GM11168 (cell line): ENCODE data around the gene SLA2.
"Not testable (repeated sequence)": the region's sequence is repeated elsewhere in the genome, so short reads cannot be mapped to it uniquely, and the experiment has no call there.

ENCODE experiments used
- in situ Hi-C: fragments of 300-500 bp; cut with MboI; formaldehyde crosslinking; loops from one replicate; pipeline ENCODE4 v1.12.0; 2022; ENCODE audit warnings: low sequenced_read_pairs; ENCODE audit not compliant: unreplicated experiment

Gene SLA2

DNA sequence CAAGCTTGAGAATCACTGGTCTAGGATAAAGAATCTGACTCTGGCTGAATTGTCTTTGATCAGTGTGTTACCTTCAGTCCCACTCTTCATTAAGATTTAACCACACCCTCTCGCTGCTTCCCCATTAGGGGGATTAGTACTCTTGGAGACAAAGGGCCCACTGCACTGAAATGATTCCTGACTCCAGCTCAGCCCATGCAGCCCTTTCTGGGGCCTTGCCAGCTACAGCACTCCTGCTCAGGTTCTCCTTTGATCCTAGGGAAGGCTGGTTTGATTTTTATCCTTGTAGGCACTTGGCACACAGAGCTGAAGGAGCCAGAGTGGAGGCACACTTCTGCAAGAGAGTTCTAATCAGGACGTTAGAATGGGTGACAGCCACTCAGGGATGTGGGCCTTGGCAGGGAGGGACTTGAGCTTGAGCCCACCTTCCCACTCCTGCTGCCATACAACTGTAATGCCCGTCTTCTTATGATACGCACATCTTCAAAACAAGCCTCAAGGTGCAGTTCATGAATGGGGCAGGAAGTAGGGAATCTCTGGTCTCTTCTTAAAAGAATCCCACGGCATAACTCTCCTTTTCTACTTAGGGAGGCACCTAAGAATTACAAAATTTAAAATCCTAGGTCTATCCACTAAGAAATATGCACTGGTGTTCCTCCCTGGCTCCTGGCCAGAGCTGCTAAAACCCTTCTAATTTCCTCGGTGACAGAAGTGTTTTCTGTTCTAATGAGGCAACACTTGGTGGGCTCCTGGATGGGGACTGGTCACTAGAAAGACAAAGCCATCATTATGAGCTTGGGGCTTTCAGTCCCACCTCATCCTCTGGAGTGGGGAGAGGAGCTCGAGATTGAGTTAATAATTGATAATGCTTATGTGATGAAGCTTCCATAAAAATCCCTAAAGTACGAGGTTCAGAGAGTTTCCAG, 1.5 kb upstream of the SLA2 start:
- in situ Hi-C loops = no loop called here

DNA sequence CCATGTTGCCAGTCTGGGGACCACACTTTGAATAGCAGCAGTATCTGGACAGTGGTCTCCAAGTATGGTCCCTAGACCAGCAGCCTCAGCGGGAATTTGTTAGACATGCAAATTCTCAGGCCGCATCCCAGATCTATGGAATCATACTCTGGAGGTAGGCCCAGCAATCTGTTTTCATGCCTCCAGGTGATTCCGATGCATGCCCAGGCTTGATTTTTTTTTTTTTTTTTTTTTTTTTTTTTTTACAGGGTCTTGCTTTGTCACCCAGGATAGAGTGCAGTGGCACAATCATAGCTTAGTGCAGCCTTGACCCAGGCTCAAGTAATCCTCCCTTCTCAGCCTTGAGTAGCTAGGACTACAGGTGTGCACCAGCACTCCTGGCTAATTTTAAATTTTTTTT, 682 bp upstream of the SLA2 start:
- in situ Hi-C loops = no loop called here

DNA sequence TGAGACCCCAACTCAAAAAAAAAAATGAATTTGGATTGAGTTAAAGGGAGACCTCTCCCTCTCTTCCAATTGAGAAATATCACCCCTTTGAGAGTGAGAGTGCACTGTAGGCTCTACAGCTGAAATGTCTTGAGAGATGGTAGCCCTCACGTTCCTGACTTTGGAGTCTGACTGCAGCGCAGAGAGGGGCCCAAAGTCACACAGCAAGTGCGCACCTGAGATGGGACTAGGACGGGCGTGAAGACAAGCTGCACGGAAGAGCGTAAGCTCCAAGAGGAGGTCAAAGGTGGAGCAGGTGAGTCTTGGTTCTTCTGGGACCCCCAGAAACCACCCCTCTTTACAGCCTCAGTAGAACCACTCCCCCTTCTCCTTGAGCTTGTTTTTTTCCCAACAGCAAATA, 643 bp downstream of the SLA2 start:
- in situ Hi-C loops = no loop called here

DNA sequence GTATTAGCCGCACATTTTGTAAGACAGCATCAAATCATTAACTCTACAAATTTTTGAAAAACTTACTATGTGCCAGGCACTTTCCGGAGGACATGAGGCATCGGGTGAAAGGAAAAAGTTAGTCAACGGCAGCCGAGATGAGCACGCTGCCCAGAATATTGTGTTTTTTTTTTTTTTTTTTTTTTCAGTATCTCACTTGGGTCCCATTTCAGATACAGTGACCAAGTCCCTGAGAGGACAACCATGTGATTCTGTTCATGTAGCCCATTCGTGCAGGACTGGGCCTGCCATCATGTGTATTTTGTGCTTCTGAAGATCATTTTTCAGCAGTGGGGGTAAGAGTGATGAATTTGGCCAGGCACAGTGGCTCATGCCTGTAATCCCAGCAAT, 1.3 kb downstream of the SLA2 start:
- in situ Hi-C loops = no loop called here

DNA sequence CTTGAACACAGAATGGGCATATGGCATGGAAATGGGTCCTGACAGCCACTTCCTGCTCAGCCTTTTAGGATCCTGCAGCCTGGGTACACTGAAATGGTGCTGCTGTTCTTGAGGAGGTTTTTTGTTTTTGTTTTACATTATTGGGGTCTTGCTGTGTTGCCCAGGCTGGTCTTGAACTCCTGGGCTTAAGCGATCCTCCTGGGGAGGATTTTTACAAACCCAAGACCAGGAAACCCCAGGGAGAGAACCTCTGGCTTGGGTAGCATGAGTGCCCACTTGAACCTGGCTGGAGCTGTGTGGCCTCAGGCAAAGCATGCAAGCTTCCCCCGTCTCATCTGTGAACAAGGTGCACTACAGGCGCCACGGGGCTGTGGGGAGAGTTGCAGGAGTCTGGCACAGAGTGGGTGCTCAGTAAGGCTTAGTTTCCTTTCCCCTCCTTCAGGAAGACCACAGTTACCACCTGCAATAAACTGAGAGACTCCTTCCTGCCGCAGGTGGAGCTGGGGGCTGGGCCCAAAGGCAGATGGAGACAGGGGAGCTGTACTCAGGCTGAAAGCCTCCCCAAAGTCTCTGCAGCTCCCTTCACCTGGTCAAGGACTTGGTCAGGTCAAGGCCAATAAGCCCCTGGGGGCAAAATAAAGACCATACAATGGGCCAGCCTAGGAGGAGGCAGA, 1.8 kb downstream of the SLA2 start:
- in situ Hi-C loops = no loop called here

DNA sequence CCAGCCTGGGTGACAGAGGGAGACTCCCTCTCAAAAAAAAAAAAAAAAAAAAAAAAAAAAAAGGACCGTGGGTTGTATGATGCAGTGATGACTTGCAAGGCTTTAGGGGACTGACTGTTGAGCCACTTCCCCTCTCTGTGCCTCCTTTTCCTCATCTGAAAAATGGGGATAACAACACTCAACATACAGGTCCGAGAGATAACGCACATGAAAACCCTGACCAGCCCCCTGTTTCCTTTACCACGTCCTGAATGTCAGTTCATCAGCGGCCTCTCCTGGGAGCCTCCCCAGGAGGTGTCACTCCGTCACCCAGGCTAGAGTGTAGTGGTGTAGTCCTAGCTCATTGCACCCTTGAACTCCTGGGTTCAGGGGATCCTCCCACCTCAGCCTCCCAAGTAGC, 3.9 kb downstream of the SLA2 start:
- in situ Hi-C loops = no loop called here

DNA sequence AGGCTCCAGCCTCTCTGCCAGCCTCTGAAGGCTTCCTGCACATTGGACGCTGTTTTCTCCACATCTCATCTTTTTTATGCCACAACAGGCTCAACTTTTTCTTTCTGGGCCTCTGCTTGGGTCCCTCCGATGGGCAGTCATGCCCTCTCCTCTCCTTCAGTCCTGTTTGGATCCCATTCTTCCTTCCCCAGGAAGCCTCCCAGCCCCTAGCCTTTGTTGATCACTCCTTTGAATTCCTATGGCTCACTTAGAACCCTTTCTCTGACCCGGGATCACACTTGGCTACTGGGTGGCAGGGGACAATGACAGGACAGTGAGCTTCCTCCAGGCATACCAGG, 4.5 kb downstream of the SLA2 start:
- in situ Hi-C loops = no loop called here

DNA sequence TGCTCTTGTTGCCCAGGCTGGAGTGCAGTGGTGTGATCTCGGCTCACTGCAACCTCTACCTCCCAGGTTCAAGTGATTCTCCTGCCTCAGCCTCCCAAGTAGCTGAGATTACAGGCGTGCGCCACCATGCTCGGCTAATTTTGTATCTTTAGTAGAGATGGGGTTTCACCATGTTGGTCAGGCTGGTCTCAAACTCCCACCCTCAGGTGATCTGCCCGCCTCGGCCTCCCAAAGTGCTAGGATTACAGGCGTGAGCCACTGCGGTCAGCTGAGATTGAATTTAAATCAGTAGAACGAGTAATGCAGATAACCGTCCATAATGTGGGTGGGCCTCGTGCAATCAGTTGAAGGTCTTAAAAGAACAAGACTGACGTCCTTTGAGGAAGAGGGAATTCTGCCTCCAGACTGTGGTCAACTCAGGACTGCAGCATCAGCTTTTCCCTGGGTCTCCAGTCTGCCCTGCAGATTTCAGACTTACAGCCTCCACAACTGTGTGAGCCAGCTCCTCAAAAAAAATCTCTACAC, 7.1 kb downstream of the SLA2 start:
- in situ Hi-C loops = not testable (repeated sequence)

DNA sequence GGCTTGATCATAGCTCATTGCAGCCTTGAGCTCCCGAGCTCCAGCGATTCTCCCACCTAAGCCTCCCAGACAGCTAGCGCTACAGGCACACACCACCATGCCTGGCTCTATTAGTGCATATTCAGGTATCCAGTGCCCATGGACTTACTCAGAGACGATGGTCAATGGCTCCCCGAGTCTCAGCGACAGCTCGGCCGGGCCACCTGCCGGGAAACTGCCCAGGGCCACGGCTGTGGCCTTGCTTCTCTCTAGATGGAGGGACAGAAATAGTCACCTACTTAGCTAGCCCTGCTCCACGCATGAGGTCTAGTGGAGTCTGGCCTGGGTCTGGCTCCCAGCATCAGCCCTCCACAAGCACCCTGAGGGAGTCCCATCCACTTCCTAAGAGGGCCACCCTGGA, 11.7 kb downstream of the SLA2 start:
- in situ Hi-C loops = no loop called here

DNA sequence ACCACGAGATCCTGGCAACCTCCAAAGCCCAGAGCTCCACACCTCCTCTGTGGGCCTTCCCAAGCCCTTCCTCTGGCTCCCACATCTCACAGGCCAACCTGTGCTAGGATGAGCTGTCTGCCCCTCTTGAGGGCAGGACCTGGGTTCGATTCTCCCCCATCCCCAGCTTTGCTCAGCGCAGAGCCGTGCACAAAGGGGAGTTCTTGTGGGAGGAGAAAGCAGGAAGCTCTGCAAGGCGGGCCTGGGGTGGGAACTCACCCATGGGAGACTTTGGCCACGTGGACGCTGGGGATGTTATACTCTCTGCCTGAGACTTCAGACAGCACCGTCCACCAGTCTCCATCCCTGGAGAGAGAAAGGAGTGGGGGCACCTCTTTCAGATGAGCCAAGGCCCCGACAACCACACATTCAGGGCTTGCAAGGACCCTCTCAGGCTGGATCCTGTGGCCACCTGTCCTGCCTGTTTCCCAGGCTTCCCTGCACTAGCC, 12.7 kb downstream of the SLA2 start:
- in situ Hi-C loops = no loop called here

DNA sequence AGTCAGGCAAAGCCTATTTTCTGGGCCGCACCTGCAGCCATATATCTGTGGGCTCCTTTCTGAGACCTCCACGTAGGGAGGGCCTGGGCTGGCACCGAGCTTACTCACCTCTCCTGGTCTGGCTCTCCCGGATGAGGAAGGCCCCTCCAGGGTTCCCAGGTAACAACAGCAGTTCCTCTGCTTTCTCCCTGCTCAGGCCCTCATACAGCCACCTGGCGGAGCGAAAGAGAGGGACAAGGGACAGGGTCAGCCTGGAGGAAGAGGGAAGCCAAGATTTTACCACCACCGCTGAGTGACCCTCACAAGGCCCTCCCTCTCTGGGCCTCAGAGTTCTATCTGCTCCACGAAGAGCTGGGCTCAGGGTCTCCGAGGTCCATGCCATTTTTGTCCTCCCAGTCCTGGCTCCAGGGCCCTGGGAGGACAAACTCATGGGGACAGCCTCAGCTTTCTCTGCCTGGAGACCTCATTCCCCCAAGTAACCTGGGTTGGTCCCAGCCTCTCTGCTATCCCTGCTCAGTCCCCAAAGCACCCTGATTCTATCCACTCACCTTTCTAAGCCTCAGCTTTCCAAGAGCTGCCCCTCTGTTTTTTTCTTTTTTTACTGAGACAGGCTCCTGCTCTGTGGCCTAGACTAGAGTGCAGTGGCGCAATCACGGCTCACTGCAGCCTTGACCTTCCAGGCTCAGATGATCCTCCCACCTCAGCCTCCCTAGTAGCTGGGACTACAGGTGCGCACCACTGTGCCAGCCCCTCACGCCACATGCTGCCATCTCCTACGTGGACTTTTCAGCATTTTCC, 13.3 kb downstream of the SLA2 start:
- in situ Hi-C loops = no loop called here

DNA sequence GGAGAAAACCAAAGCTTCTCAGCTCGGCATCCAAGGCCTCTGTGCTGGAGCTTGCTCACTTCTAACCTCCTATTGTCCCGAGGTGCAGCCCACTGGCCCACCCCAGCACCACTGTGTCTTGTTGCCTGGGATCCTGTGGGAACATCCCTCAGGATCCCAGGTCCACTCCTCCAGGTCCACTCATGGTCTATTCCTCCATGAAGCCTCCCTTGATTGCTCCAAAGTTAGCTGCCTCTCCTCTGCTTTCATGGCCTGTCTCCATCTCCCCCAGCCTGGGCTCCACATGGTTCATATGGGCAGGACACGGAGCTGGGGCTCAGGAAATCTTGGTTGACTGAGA, 13.9 kb downstream of the SLA2 start:
- in situ Hi-C loops = no loop called here

DNA sequence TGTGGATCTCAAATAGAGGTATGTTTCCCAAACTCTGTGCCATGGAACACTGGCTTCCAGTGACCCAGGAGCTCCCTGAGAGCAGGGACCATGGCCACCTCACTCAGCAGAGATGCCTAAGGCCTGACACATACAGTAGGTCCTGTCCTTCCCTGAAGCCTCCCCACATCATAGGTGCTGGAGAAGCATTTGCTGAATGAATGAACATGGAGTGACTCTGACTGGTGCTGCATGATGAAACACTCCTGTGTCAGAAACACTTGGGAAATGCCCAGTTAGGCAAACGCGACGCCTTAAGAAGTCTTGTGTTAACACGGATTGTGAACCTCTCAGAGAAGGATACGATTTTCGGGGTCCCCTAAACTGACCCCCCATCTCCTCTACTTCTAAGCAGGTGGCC, 14.3 kb downstream of the SLA2 start:
- in situ Hi-C loops = no loop called here

DNA sequence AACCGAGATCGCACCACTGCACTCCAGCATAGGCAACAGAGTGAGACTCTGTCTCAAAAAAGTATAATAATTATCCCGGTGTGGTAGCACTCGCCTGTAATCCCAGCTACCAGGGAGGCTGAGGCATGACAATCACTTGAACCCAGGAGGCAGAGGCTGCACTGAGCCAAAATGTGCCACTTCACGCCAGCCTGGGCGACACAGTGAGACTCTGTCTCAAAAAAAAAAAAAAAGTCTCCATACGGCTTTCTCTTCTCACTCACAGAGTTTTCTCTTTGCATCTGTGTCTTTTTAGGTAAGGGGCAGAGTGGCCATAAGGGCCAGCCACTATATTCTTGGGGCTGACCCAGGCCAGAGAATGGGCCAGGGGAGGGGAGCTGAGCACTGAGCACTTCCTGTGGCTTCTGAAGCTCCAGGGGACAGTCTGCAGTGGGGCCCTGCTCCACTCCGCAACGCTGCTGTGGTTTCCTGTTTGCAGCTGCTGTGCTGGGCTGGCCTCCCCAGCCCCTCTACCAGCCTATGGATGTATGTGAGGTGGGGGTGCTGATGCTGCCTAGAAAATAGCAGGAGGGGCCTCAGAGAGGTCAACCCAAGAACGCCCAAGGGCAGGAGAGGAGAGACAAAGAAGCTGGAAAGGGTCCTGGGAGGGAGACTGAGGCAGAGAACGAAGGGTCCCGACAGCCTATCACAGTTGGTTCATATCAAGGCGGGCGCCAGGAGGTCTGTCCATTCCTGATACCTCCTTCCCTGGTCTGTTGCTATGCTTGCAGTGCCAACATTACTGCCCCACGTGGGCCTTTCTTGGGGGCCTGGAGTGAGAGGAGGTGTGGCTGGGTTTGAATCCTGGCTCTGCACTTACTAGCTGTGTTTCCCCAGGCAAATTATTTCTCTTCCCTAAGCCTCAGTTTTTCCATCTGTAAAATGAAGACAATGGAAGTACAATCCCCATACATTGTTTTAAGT, 16.0 kb downstream of the SLA2 start:
- in situ Hi-C loops = no loop called here

DNA sequence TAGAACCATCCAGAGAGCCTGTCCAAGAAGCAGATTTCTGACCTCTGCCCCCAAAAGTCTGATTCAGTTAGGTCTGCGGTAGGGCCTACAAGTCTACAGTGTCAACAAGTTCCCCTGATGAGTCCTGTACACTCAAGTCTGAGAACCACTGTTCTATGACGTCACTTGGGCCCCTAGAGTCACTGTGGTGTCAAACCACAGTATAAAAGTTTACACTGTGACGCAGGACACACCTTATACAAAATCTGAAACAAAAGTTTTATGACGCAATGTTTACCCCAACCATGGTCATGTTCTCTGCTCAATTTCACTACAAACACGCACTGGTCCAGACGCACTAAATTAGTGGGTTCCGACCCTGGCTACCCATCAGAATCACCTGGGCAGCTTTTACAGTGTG, 17.9 kb downstream of the SLA2 start:
- in situ Hi-C loops = no loop called here

DNA sequence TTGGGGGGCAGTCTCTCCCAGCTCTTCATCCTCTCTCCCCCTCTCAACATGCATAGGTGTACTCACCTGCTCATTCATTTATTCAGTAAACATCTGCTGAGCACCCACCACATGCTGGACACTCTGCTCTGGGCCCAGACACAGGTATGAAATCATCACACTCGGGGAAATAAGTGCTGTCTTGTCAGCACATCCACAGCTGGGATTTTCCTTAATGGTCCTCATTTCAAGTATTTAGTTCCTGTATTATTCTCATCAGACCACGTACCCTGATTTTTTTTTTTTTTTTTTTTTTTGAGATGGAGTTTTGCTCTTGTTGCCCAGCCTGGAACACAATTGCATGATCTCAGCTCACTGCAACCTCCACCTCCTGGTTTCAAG, 21.1 kb downstream of the SLA2 start:
- in situ Hi-C loops = loop anchor here (25.0 kb wide), 1 partner anchor 262 kb away; the partner anchor contains the start of gene TLDC2

DNA sequence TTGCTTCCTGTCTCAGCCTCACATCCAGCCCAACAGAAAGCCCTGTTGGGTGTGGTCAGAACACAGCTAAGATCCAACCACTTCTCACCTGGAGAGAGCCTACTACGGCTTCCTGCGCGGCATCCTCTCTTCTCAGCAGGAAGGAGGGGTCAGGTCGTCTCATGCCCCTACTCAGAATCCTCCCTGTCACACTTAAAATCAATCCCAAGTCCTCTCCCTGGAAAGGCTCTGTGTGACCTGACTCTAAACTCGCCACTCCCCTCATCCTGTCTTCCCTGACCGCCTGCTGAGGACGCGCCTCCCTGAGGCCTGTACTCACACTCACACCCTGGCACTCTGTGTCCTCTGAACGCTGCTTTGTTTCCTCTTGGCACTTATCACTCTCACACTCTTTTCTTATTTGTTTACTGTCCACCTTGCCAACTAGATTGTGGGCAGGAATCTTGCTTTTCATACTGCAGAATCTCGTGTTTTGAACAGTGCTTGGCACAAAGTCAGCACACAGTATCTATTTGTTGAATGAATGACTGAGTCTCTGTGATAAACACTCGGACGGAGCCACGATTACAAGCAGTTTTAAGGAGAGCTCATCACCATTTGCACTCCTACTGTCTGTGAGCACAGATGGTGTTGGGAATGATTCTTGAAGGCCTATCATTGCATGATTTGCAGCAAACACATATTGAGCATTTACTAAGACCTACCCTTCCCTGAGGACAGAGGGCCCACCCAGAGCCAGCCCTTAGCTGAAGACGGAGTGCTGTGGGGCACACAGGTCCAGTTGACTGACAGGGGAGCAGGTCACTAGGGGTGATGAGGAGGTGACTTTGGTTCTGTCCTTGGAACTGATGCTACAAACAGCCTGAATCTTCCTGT, 21.7 kb downstream of the SLA2 start:
- in situ Hi-C loops = loop anchor here (25.0 kb wide), 1 partner anchor 263 kb away; the partner anchor contains the start of gene TLDC2

DNA sequence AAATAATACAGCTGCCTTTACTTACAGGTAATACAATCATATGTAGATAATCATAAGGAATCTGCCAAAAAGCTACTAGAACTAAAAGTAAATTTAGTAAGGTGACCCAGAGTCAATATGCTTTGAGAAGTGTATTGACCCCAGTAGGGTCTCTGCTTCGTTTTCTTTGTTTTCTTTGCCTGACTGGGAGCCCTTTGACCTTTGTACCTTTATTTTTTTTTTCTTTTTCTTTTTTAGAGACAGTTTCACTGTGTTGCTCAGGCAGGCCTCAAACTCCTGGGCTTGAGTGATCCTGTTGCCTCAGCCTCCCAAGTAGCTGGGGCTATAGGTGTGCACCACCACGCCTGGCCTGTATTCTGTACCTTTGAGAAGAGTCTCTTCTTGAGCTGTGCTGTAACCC, 22.6 kb downstream of the SLA2 start:
- in situ Hi-C loops = loop anchor here (25.0 kb wide), 1 partner anchor 264 kb away; the partner anchor contains the start of gene TLDC2
